NT2/D1 (cell line): Measurements from ENCODE around the gene AKNA.
"Not testable (repeated sequence)": the region's sequence is repeated elsewhere in the genome, so short reads cannot be mapped to it uniquely, and the experiment has no call there.

ENCODE experiments used
- SUZ12 ChIP-seq: IDR thresholded peaks from 2 replicates; pipeline ENCODE4 v1.6.1; 2011; ENCODE audit not compliant: insufficient read length, insufficient read depth; ENCODE audit errors: extremely low read depth
- YY1 ChIP-seq: IDR thresholded peaks from 2 replicates; pipeline ENCODE4 v1.6.1; 2011; ENCODE audit not compliant: insufficient read length, insufficient read depth
- ZNF274 ChIP-seq: IDR thresholded peaks from 2 replicates; pipeline ENCODE4 v1.6.1; 2011; ENCODE audit warnings: mild to moderate bottlenecking, low read depth, low read length

- TF ChIP-seq ZNF274, YY1, SUZ12: not testable (repeated sequence)
Observed at GRCh38 chr9:114329625-114330022, 58.2 kb downstream of the AKNA start, which contains the start of gene ORM2.
